Activated CD4-positive, CD25-positive, alpha-beta regulatory T cell treated with anti-CD3 and anti-CD28 coated beads, Interleukin-2, amount 50 U/mL, for 72 hours (primary cell): ENCODE measurements around the gene C2CD3.
"Not testable (repeated sequence)": the region's sequence is repeated elsewhere in the genome, so short reads cannot be mapped to it uniquely, and the experiment has no call there.

ENCODE experiments used
- DNase-seq: peaks from one replicate; pipeline ENCODE4 v3.0.0; 2021

The C2CD3 gene

DNA sequence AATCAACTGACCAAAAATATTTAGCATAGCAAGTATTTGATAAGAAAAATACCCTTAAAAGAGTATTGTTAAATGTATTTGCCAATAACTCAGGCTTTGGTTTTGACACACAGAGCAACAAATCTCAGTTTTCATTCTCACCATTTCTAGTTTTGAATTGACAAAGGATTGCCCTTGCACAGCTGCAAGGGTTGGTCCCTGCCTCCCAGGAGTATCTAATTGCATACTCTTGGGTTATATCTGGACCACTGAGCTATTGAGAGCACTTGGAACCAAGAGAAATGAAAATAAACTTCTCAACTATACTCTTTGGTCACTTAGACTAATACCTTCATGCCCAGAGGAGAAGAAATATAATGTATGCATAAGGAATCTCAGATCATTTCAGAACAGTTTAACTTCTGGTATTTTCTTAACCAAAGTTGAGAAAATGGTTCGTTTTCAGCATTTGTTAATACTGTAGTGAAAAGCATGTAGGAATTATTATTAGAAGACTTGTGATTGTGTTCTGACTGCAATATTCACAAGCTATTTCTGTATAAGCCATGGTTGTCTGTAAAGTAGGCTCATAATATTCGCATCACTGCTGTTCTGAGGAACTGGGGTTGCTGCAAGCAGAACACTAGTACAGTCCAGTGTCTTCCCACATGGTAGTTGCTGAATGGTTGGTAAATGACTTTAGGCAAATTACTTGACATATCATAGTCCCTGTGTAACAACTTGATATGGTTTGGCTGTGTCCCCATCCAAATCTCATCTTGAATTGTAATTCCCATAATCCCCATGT, 7.9 kb downstream of the C2CD3 start:
- DNase-seq: no peak

DNA sequence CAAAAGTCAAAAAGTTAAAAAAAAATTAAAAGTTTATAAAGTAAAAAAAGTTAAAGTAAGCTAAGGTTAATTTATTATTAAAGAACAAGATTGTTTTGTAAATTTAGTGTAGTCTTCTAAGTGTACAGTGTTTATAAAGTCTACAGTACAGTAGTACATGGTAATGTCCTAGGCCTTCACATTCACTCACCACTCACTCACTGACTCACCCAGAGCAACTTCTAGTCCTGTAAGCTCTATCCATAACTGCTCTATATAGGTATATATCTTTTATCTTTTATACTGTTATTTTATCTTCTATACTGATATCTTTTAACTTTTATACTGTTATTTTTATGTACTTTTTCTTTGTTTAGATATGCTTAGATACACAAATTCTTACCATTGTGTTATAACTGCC, 11.2 kb downstream of the C2CD3 start:
- no peak for DNase-seq

DNA sequence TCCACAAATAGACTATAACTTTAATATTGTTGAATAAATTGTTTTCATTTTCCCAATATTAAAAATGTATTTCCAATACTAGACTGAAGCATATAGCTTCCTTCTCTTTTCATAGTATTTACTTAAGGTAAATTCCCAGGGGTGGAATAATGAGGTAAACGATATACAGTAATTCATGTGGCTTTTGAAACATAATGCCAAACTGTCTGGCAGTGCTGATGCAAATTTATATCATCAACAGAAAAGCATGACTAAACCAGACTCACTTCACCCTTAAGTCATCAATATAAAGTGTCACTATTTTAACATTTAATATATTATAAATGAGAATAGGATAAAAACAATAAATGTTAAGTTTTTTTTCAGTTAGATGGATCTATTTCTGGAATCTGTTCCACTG, 13.6 kb downstream of the C2CD3 start:
- DNase-seq: no peak

DNA sequence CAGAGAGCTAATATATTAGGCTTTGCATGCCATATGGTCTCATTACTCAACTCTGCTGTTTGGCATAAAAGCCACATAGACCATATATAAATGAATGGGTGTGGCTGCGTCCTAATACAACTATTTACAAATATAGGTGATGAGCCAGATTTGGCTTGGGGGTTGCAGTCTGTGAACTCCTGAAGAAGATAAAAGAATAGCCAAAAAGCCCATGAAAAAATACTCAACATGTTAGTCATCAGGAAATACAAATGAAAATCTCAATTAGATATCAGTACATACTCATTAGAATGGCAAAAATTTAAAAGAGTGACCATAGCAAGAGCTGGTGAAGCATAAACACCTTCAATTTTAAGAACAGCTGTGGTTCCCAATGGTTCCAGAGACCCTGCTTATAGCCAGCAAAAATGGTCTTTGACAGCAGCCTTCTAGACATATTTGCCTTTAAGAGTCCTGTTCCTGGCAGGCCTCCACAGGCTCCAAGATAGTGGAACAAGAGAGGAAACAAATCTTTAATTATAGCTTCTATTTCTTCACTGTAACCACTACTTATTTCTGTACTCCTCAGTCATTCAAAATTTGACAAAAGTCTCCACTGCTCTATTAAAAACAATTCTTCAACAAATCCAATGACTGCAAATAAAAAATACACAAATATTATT, 16.1 kb downstream of the C2CD3 start:
- DNase-seq: no peak

DNA sequence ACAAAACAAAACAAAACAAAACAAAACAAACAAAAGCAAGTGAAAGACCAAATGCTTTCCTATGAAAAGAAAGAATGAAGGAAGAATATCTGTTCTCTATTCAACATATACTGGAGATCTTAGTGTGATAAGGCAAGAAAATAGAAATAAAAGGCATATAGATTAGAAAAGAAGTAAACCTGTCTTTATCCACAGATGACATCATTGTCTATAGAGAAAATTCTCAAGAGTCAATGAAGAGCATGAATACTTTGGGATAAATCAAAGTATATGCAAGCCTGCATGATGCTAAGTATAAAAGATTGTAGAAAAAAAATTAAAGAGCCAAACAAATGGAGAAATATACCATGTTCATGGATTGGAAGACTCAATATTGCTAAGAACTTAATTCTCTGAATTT, 17.6 kb downstream of the C2CD3 start:
- no peak for DNase-seq

DNA sequence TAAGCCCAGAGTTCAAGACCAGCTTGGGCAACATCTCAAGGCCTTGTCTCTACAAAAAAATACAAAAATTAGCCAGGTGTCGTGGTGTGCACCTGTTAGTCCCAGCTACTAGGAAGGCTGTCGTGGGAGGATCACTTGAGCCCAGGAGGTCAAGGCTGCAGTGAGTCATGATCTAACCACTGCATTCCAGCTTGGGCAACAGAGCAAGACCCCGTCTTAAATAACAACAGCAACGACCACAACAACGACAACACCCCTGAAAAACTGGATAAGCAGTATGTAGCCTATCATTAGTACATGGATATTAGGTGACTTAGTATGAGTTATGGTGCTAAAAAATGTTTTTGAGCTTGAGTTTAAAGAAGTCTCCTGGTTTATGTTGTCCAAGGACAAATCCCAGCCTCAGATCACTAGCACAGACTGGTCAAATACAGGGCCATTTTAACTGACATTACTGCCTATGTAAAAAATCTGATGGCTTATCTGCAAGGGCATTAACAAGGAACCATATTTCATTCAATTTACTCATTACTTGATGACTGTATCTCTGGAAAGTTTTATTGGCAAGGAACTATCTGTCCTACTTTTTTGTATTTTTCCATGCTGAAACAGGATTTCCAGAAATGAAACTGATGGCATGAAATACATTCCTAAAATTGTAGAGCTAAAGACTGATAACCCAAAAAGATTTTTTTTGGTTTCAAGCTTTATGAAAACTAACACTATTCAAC, 23.4 kb downstream of the C2CD3 start:
- no peak for DNase-seq

DNA sequence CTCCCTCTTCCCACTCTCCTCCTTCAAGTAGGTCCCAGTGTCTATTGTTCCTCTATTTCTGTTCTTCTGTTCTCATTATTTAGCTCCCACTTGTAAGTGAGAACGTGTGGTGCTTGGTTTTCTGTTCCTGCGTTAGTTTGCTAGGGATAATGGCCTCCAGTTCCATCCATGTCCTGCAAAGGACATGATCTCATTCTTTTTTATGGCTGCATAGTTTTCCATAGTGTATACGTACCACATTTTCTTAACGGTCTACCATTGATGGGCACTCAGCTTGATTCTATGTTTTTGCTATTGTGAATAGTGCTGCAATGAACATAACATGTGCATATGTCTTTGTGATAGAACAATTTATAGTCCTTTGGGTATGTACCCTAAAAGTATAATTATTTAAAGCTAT, 26.2 kb downstream of the C2CD3 start:
- no peak for DNase-seq

DNA sequence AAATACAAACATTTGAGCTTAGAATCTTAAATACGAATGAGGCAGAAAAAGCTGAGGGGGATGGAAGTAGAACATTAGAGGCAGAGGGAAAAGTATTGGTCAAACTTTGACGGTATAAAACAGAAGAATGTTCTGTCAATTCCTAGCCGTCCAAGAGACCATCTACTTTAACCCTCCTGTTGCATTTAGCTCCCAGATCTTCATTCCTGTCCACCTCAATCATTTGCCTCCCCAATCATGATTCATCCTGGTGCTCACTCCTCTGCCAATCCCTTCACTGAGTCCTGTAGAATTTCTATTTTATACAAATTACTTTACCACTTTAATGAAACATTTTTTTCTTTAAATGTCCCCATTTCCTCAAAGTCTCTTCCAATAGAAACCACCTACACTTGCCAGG, 28.2 kb downstream of the C2CD3 start:
- no peak for DNase-seq

DNA sequence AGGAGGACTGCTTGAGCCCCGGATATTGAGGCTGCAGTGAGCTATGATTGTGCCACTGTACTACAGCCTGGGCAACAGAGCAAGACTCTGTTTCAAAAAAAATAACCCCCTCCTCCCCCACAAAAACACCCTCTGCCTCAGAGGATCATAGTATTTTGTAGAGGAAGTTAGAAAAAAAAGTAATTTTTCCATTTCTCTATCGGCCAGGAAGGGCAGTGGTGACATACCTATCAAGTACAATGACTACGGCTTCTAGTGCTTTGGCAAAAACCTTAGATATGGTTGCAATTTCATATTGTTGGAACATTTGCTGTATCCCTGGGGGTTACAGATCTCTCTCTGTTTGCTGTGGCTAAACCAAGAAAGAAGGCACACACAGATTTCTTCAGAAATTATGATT, 28.9 kb downstream of the C2CD3 start:
- no peak for DNase-seq

DNA sequence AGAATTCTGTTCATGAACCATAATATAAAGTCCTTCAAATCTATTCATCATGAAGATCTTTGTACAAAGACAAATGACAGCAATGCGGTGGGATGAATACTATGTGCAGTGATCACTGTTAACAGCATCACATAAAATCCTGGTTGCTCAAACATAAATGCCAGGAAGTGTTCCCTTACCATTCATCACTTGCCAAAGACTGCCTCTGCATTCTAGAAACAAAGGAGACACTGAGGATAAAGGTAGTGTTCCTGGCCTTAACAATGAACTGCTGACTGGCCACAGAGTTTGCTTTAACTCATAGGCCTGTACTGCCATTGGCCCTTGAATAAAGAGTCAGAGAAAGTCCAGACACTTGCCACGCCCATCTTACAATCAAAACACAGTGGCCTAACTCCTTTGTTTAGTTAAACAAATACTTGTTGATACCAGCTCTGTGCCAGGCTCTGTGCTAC, 29.5 kb downstream of the C2CD3 start:
- no peak for DNase-seq

DNA sequence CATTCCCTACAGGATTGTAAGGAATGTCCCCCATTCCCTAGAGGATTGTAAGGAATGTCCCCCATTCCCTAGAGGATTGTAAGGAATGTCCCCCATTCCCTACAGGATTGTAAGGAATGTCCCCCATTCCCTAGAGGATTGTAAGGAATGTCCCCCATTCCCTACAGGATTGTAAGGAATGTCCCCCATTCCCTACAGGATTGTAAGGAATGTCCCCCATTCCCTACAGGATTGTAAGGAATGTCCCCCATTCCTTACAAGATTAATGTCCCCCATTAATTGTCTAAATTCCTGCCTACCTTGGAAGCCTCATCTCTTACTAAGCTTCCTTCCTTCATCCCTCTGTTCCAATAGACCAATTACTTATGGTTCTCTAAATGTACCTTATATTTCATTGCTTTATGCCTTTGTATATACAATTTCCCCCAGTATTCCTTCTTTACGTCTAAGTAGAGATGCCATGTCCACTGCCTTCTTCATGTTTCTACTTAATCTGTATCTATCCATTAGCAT, 30.8 kb downstream of the C2CD3 start:
- not testable (repeated sequence) for DNase-seq

DNA sequence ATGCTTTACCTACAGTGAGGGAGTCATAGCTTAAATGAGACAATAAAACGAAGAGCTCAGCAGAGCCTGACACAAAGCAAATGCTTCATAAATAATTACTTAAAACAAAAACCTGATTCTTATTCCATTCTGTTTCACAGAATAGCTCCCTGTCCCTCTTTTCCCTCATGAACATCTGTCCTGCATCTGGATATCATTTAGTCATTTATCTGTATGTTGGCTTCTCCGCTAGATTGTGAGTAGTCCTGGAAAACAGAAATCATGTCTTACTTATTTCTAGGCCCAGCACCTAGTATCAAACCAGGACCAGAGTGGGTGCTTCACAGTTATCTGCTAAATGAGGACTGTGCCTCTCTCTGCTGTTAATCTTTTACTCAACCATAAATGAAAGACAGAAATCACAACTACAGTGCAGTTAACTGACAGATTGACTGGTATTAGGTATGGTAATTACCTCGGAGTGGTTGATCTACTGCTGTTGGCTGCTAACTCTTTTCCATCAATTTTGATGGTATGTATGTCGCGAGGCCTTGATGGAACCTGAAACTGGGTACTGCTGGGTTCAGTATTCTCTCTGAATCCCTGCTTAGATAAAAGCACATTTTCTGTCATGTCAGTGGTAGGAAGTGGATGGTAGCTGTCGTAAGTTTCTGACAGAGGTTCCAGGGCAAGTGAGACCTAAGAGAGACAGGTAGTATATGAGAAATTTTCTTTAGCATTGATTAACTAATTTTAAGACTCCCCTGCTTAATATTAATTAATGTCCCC, 31.5 kb downstream of the C2CD3 start:
- DNase-seq: no peak

DNA sequence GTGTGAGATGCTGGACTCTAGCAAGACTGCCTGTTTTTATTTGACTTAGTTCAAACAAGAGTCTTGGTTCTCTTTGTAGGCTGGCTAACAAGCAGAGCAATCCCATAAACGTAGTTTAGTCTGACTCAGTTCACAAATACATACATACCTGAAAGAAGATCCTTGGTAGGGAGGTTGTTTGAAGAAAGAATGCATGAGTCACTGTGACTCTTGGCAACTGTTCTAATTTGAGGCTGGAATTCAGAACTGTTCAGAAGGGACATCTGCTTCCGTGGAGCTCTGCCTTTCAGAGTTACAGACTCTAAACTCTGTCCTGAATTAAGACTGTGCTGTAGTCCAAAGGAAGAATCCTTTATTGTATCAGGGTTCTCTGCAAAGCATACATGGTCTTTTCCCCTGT, 32.2 kb downstream of the C2CD3 start:
- no peak for DNase-seq

DNA sequence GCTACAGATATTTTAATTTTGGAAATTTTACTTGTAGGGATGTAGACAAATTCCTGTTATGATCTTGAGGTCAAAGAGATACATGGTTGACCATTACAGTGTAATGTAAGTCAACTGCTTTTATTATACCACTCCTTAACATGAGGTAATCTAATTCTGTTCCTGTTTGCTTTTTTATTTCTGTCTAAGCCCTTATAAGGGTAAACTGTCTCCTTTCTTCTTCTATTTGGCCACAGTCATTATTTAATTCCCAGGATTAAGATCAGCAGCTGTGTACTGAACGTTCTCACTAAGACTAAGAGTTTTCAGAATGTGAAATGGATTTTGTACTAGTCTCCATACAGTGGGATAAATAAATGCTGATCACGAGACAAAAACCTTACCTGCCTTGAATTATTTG, 32.8 kb downstream of the C2CD3 start:
- DNase-seq: no peak

DNA sequence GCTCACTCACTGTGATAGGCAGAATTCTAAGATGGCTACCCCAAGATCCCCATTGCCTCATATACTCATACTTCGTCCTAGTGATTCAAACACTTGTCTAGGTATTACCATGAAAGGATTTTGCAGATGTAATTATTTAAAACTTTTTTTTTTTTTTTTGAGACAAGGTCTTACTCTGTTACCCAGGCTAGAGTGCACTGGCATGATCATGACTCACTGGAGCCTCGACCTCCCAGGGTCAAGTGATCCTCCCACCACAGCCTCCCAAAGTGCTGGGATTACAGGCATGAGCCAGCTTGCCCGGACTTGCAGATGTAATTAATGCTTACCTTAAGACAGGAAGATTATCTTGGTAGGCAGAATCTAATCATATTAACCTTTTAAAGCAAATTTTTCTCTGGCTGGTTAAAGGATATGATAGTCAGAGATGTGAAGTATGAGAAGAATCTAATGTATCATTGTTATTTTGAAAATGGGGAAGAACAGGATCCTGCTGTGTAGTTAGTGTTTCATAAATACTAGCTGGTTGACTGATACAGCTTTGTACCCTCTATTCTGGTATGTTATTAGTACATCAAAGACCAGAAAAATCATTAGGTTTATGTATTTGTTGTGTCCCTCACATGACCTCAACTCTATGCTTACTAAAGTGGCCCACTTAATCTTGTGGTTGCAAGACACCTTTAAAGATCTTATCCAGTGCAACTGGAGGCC, 35.5 kb downstream of the C2CD3 start:
- DNase-seq: no peak

DNA sequence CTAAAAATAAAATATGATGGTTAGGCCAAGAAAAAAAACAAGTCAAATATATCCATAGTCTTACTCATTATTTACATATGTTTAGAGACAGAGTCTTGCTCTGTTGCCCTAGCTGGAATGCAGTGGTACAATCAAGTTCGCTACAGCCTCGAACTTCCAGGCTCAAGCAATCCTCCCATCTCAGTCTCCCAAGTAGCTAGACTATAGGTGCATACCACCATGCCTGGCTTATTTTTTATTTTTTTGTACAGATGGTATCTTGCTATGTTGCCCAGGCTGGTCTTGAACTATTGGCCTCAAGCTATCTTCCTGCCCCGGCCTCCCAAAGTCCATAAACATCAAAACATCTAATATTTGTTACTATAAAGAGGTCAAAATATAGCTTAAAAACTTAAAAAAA, 36.1 kb downstream of the C2CD3 start:
- DNase-seq: no peak

DNA sequence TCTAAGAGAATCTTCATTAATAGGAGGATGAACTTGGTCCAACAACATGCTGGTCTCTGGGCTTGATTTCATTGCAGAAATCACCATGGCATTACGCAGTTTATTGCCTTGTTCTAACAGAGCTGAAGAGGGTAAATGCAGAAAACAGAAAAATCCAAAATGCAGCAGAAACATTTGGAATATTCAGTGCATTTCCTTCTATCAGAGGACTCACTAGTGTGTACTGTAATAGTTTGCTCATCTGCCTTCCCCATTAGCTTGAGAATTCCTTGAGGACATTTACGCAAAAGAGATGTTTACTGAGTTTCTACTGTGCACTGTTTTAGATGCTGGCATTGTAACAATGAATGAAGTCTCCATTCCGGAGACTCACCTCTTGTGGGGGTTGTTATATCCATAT, 37.4 kb downstream of the C2CD3 start:
- DNase-seq: no peak

DNA sequence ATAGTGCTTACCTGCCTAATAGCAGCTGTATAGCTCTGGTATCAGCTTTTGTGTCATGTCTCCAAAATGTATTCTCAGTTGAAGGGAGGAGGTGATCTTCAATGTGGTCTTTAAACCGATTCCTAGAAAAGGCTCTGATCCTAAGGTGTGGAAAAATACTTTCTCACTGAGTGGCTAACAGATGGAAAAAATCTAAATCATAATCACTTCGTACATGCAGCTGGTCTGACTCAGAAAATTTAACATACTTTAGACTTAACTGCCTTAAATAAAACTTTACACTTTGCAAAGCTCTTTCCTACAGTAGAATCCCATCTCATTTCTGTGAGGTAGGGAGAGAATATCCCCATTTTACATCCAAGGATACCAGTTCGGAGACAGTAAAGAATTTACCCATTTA, 38.0 kb downstream of the C2CD3 start:
- no peak for DNase-seq

DNA sequence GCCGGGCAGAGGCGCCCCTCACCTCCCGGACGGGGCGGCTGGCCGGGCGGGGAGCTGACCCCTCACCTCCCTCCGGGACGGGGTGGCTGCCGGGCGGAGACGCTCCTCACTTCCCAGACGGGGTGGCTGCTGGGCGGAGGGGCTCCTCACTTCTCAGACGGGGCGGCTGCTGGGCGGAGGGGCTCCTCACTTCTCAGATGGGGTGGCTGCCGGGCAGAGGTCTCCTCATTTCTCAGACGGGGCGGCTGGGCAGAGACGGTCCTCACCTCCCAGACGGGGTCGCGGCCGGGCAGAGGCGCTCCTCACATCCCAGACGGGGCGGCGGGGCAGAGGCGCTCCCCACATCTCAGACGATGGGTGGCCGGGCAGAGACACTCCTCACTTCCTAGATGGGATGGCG, 41.7 kb downstream of the C2CD3 start:
- DNase-seq: not testable (repeated sequence)

DNA sequence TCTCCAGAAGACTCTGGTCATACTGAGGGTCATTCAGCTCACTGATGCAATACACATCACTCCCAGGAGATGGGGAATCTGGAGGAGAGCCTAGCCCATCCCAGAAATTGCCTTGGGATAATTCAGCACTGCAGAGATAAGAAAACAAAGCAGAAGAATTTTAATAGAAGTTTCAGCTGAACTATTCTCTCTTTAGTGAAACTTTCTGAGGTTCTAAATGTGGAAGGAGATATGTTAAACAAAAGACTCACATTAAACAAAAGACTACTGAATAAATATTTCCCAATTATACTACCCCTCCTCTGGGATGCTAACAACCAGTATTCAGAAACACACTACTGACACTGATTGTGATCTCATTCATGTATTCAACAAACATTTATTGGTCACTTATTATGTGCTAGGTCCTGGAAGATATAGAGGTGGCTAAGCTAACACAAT, 47.8 kb downstream of the C2CD3 start:
- no peak for DNase-seq

DNA sequence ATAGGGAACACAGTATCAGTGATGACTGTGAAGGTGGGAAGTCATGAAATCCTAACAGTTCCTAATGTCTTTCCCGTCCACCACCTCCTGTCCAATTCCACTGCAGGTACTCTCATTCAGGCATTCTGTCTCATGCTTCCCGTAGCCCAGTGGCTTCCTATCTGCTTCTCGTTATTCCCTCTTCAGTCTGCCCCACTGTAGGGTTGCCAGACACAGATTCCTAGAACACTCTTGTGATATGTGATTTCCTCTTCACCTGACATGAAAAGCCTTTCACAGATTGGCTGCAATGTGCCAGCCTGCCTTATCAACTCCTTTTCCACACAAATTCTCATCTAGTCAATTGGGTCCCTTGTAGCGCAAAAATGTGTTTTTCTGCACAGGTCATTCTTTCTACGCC, 49.0 kb downstream of the C2CD3 start:
- no peak for DNase-seq
